GM19193 (cell line): ENCODE measurements around the gene MCRIP2.

Source experiments
- POLR2A ChIP-seq: IDR thresholded peaks from 4 replicates; pipeline ENCODE4 v1.6.1; 2011; ENCODE audit not compliant: insufficient read depth, insufficient read length; ENCODE audit errors: extremely low read depth

MCRIP2 gene

DNA sequence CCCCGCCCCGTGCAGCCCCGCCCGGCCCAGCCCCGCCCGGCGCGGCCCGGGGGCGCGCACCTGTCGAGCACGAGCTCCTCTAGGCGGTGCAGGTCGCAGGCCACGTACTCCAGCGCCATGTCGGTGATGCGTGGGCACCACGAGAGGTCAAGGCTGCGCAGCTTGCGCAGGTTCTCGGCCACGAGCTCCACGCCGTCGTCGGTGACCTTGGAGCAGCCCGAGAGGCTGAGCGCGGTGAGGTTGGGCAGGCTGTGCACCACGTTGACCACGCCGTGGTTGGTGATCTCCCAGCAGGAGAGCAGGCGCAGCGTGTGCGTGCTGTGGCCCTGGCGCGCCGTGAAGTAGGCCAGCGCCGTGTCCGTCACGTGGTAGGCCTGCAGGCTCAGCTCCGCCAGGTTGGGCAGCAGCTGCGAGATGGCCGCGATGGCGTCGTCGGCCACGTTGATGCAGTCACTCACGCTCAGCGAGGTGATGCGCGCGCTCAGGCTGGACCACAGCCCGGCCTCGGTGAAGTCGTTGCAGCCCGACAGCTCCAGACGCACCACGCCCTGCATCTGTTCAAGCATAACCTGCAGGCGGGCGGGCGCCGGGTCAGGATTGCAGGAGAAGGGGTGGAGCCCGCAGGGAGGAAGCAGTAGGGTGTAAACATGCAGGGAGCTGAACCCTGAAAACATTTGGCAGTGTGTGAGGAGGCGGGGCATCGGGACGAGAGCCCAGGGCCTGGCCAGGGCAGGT is 53.9 kb downstream of the MCRIP2 start:
- TF ChIP-seq POLR2A: peak; percentile 33
